Midbrain (tissue), 1 donor: ENCODE results near the gene VPS13D.

Experiments used
- DNase-seq: peaks from one replicate; lab custom pipeline; 2025; lab: John Stamatoyannopoulos, UW

VPS13D gene

DNA sequence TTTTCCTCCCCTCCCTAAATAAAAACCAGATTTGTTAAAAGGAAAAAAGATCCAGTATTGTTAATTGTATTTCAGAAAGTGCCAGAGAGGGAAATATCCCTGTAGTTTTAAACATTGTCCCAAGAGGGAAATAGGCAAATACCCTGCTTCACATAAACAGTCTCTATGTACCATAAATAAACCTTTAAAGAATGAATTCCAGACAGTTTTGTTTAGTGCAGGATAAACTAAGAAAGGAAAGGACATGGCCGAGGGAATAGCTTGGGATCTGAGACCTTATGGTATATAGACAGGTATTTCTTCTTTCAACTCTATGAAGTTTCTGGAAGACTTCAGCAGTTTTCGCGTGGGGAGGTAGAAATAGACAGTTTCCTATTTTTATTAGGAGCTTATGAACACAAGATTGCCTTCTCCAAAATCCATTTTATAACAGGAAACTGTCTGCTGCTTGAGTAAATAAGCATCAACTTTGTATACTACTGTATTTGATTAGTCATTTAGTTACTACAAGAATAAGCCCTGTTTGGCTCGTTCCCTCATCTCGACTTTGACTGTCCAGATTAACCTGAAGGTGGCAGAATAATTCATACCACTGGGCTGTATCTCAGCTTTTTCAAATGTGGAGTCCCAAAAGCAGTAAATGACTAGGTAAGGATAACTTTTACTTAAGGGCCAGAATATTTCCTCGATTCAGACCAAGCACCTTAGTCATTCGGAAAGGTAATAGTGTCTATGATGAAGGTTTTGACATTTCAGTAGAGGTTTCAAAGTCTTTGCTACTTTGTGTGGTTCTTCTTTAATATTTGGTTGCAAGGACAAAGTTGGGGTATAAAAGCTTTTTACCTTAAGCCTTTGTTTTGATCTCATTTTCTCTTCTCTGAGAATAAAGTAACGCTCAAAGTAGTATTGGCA, 177.5 kb downstream of the VPS13D start:
- DNase-seq: peak; percentile 44

DNA sequence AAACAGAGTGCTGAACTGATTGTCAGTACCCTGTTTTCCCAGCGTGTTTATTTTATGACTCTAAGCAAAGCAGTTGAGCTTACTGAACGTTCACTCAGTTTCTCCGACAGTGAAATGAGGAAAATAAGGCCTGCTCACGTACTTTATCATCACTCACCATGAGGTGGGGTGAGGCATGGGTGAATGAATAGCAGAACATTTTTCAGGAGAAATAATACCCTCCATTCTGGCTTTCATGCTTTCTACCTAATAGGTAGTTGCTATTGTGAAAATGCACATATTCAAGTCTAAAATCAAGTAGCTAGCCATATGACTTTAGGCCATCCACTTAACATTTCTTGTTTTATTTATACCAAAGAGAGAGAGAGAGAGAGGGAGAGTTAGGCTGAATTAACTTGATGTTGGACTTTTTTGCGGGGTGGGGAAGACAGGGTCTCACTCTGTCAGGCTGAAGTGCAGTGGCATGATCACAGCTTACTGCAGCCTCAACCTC, 178.2 kb downstream of the VPS13D start:
- DNase-seq: no peak

DNA sequence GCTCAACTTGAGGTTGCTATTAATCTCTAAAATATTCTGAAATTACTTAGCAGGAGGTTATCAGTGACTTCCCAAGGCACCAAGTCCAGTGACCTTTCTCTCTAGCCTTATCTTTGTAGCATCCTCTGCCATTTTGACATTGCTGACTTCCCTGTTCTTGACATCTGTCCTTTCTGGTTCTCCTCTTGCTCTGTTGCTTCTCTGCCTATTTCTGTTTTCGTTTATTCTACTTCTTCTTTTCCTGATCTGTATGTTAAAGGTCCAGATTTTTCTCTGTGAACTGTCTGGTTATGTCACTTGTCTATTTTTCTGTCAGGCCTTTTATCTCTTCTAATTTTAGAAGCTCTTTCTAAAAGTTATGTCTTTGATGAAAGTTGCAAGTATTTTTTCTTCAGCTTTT, 178.8 kb downstream of the VPS13D start:
- peak; percentile 6 for DNase-seq

DNA sequence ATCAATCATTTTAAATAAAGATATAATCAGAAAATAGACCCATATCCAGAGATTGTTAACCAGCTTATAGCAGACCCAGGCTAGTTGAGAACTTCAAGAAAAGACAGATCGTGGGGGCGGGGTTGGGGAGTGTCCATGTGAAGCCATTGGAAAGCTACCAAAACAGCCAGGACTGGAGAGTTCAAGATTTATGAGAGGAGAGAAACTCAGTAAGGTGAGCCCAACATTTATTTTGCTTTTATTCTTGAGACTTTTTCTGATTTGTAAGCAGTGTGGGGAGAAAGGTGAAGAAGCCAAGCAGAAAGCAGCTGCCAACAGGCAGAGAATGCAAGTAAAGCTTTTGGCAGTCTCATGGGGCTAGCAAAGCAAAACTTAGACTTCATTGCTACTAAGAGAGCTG, 179.9 kb downstream of the VPS13D start:
- DNase-seq: peak; percentile 17

DNA sequence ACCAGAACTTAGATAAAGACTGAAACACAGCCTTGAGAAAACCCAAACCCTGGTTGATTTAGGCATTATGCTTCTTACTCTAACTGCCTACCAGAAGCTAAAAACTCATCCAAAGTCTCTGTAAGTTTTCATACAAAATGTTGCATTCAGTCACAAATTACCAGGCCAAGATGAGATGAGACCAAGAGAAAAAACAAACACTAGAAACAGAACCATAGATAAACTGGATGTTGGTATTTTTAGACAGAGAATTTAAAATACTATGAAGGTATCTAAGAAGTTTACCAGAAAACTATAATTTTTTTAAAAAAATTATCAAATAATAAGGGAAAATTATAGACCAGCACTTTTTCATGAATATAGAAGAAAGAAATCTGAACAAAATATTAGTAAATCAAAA, 180.5 kb downstream of the VPS13D start:
- no peak for DNase-seq

DNA sequence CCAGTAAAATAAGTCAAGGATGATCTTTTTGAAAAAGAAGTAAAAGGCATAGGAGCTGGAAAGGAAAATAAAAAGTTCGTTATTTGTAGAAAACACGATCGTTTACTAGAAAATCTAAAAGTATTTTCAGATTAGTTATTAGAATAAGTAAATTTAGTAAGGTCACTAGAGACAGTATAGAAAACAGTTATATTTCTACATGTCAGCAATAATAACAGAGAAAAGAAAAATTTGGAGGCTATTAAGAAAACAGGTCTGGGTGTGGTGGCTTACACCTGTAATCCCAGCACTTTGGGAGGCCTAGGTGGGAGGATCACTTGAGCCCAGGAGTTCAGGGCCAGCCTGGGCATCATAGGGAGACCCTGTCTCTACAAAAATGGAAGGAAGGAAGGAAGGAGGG, 181.3 kb downstream of the VPS13D start:
- DNase-seq: no peak

DNA sequence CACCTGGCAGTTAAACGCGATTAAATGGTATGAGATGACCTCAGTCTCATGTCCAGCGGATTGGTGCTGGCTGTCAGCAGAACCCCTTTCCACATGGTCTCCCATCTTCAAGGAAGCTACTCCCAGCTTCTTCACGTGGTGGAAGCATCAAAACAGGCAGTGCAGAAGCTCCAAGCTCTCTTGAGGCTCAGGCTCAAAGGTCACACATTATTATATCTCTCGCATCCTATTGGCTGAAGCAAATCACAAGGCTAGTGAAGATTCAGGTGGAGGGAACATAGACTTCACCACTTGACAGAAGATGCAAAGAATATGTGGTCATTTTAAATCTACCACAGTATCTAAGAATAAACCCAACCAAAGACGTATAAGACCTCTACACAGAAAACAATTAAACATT, 181.9 kb downstream of the VPS13D start:
- DNase-seq: no peak

DNA sequence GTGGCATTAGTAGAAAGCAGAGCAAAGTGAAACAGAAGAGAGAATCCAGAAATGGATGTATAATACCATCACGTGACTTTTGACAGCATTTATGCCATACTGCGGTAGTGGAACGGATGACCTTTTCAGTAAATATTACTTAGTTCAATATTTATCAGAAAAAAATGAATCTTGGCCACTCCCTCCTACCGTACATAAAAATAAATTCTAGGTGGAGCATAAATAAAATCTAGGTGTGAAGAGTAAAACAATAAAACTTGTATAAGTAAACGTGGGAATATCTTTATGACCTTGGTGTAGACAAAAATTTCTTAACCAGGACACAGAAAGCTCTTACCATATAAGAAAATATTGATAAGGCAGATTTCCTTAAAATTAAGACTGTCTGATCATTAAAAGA, 182.6 kb downstream of the VPS13D start:
- DNase-seq: no peak

DNA sequence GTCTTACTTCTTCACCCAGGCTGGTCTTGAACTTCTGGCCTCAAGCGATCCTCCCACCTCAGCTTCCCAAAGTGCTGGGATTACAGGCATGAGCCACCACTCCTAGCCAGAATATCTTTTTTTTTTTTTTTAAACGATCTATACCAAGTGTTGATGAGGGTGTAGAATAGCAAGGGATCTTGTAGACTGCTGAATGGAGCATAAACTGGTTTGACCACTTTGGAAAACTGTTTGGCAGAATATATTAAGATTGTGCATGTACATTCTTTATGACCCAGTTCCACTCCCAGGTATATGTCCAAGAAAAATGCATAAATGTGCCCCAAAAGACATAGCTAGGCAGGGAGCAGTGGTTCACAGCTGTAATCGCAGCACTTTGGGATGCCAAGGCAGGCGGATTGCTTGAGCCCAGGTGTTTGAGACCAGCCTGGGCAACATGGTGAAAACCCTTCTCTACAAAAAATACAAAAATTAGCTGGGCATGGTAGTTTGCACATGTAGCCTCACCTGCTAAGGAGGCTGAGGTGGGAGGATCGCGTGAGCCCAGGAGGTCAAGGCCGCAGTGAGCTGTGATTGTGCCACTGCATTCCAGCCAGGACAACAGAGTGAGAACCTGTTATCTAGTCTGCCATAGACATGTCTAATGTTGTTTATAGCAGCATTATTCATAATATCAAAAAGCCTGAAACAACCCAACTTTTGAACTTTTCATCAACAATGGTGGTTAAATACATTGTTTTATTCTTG, 184.0 kb downstream of the VPS13D start:
- no peak for DNase-seq

DNA sequence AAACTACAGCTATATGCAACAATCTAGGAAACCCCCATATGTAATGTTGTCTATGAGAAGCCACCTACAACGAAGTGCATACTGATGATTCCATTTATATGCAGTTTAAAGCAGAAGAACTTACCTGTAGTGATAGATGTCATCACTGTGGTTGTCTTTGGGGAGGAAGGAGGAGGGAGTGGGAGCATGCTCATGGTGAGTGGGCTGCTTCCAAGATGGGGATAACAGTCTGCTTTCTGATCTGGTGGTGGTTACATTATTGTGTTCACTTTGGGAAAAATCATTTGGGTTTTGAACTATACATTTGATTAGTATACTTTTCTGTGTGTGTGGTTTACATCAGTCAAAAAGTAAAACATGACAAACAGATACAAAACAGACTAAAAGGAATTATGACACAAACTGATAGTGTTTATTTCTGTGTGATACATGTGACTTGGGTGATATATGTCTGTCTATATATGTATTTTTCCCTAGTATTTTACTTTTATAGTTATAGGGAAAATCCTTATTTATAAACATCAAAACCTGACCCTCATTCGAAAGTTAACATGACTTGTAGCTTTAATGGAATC, 184.7 kb downstream of the VPS13D start:
- DNase-seq: no peak

DNA sequence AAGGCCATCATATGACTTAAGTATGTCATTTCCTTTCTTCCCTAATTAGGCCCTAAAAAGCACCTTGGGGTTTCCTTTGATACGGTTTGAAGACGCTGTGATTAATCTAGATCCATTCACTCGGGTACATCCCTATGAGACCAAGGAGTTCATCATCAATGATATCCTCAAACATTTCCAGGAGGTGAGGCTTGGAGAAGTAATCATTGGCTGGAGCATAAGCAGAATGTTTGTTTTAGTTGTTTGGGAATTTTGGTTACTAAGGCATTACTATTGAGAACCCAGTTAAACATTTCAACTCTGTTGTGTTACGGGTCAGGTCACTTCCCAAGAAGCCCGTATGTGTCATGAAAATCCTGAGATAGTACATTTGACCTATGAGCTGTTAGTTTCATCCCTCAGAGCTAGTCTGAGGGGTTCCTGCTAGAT, 185.2 kb downstream of the VPS13D start:
- DNase-seq: no peak

DNA sequence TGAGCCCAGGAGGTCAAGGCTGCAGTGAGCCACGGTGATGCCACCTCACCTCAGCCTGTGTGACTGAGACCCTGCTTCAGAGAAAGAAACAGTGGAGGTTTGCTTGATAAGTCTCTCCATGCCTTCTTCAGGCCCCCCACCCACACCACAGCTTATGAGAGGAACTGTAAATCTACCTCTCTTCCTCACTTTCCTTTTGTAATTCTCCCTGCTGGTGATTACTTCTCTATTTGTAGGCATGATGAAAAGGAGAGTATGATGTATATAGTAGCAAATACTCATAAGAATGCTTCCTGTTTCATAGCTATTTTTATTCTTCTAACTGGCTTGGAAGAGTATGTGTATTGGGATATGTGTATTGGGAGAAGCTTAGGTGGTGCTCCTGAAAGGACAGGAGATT, 186.3 kb downstream of the VPS13D start:
- DNase-seq: no peak

DNA sequence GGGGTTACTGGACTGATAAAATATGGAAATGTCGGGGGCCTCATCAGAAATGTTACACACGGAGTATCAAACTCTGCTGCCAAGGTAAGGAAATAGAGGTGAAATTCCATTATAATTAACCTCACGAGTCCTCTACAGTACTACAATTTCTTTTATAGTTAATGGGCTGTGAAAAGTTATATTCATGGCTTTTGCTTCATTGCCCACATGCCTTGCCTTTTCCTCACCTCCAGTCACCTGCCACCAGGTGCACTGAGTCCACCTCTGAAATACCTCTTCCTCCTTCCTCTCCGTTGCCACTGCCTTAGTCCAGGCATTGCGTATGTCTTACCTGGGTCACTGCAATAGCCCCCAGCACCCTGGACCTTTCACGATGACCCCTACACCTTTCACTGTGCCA, 186.9 kb downstream of the VPS13D start:
- DNase-seq: no peak

DNA sequence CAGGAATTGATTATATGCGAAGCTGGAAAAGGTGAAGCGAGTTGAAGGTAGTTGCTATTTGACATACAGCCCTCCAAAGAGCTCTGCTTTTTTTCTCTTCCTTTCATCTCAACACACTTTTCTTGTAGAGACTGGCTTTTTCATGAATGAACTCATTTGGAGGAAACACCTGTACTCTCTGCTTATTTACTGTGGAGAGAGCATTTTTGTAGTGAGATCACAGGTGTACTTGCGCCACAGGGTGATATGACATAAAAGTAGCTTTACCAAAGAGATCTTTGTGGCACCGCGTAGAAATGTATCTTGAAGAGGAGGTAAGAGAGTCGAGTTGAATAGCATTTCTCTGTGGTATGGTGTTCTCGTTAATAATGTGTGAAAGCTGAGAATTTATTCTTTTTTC, 187.6 kb downstream of the VPS13D start:
- no peak for DNase-seq

DNA sequence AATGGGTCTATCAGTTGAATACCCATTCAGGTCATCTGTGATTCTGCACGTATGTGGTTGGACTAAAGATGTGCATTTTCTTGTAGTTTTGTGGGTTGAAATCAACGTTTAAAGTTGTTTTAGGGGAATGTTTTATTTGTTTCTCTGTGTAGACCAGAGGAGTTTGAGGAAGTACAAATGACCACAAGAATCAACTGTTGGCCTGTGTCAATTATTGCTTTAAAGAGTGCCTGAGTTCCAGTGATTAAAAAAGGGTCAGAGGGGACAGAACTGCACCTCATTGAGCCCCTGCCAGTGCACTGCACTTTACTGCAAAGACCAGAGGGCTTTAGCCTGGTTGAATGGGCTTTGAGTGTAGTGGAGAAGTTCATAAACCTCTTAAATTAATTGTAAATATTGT, 190.3 kb downstream of the VPS13D start:
- no peak for DNase-seq

DNA sequence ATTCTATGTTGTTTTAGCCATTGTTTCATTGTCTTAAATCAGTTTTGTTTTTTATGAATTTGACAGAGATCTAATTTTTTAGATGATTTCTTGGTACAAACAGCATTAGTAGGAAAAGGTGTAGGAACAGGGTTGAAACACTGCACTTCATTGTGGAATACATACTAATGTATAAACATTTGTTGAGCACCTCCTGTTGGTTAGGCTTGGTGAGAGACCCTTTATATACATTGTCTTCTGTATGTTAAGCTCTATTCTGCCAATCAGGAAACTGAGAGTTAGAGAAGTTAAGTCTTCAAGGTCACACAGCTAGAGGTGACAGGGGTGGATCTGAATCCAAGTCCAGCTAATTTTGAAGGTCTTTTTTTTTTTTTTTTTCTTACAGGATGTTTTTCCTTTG, 192.7 kb downstream of the VPS13D start:
- DNase-seq: no peak

DNA sequence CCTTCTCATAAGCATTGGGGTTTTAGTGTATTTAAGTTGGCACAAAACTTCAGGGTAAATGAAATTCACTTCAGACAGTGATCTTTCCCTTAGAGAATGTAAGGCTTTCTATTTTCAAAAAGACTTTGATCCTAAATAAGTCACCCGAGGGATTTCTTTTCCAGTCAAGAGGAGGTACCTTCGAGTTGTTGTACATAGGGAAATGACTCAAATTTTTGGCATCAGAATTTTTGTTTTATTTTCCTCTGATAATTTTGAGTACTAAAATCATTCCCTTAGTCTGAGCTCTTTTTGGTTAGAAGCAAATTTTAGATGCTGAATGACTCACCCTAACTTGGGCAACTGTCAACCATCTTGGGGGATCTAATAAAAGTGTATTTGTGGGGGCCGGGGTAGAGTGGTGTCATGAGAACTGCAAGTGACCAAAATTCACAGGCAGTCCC, 194.3 kb downstream of the VPS13D start:
- DNase-seq: no peak

DNA sequence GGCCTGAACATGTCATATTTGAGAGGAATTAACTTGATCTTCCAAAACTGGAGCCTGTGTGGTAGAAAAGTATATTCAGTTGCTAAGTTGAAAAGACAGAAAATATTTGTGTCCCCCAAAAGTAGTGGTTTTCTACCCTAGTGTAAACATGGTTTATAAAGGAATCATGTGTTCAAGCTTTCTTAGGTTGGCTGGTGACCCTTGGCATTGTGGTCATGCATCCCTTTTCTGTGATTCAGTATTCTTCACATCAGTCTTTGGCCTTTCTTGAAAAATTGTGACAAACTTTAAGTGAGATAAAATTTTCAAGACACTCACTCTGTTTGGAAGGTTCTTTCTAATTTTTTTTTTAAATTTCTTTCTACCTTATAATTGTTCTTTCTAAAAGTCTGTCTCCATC, 195.0 kb downstream of the VPS13D start:
- DNase-seq: no peak

DNA sequence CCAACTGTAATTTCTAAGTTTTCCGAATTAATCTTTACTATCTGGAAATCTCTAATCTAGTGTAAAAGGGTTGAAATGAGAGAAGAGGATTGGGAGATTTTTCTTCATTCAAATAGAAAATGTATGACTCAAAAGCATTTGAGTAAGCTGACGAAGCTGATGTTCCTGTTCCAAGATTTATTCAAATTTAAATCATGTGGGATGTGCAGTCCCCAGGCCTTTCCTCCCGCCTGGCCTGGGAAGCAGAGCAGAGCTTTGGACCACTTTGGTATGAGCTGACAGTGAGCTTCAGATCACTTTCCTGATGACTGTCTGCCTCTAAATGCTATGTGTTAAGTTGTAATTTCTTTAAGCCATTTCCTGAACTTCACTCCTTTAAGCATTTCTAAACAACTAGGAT, 196.2 kb downstream of the VPS13D start:
- no peak for DNase-seq

DNA sequence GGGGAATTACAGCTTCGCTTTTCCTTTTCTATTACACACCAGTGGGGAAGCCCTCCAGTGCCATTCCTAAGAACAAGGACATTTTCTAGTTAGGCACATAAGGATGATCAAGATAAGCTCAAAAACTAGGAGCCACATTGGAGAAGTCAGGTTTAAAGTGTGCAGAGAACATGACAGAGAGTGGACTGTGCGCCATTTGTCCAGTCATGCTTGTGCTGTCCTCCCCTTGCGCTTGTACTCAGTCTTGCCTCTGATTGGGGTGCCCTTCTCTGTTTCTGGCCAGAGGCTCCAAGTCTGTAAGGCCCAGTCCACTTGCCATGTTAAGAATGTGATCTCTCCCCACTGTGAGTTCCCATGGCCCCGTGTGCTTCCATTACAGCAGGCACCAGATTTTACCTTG, 198.5 kb downstream of the VPS13D start:
- no peak for DNase-seq

DNA sequence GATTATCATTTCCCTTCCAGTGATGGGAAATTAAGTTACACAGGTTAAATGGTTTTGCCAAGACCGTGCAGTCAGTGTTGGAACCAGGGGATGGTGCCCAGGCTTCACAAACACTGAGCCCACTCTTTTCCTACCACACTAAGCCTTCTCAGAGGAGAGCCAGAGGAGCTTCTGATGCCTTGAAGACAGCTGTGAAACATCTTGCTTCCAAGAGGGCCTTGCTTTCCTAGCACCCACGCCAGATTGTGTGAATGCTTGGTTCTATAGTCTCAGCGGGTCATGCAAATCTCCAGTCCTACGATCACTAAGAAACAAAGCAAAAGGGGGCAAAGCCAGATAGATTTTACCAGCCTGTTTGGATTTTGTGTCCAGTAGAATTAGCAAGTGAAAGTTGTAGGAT, 200.7 kb downstream of the VPS13D start:
- DNase-seq: no peak

DNA sequence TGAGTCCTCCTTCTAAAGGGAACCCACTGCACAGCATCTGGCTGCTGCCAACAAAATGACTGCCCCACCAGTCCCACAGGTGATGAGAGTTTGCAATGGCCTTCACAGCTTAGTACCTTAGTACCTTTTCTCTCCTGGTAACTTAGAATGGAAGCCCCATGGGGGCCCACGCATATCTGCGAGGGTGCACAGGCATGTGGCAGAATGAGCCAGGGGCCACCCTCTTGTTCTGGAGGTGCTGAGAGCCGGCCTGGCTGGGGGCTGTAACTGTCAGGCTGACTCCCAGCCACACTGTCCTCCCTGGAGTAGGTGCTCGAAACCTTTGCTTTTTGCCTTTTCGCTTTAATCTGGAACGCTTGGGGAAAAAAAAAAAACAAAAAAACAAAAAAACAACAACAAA, 203.1 kb downstream of the VPS13D start:
- no peak for DNase-seq
